GM12892 (cell line): ENCODE data around the gene MED9. TPM values are rescaled to one million over a fixed set of nuclear protein-coding genes. Genes with fewer than 3 reads are reported as not detected.
"Not testable (repeated sequence)": the region's sequence is repeated elsewhere in the genome, so short reads cannot be mapped to it uniquely, and the experiment has no call there.

Experiments used
- DNase-seq: peaks from one replicate; pipeline ENCODE4 v3.0.0; 2011; ENCODE audit not compliant: insufficient read length
- FAIRE-seq: peaks from 2 replicates; lab custom pipeline; 2011; peaks lifted over from hg19 to GRCh38; lab: Jason Lieb, UNC
- POLR2A ChIP-seq: IDR thresholded peaks from 2 replicates; pipeline ENCODE4 v1.6.1; 2011; ENCODE audit warnings: low read depth, low read length, control low read depth
- POLR2AphosphoS5 ChIP-seq: IDR thresholded peaks from 2 replicates; pipeline ENCODE4 v1.6.1; 2011; ENCODE audit warnings: low read depth, low read length, control low read depth
- TAF1 ChIP-seq: IDR thresholded peaks from 2 replicates; pipeline ENCODE4 v1.6.1; 2011; ENCODE audit warnings: low read depth, mild to moderate bottlenecking, control low read depth, low read length, borderline replicate concordance
- polyA plus RNA-seq: library from polyadenylated mRNA; unstranded; fragments of >200 nt; gene quantifications from one replicate; pipeline ENCODE4 v1.2.1, GENCODE V29; 2012; ENCODE audit warnings: missing spikeins, inconsistent platforms; ENCODE audit not compliant: missing spikeins

Gene MED9
- 9.0 TPM for polyA plus RNA-seq

- FAIRE-seq = peak; percentile 95
These were observed at the start of gene MED9 for GRCh38 chr17:17476865-17477467. Gene MED9 (plus strand): TSS chr17:17477000. CDS start chr17:17477042, 42 bp downstream.

GRCh38 chr17:17429222-17429621 lies 47.6 kb upstream of the MED9 start:
- no peak for DNase-seq
- no peak for FAIRE-seq
- TF ChIP-seq TAF1 (no peak), POLR2A (no peak), POLR2AphosphoS5 (no peak)

More at GRCh38 chr17:17476865-17477467, at the start of gene MED9:
- TF ChIP-seq TAF1 (0 out of 2 replicates have a peak, but pooled peaks have one; percentile 36), POLR2AphosphoS5 (peak; percentile 67; the same call in 1 of the 2 replicates), POLR2A (peak; percentile 77; the same call in 1 of the 2 replicates)
- DNase-seq = peak; percentile 98

- FAIRE-seq, DNase-seq: not testable (repeated sequence)
These were observed 45.9 kb upstream of the MED9 start for GRCh38 chr17:17430924-17431323.

- DNase-seq = no peak
- no peak for TF ChIP-seq POLR2A
- no peak for TF ChIP-seq TAF1
- no peak for TF ChIP-seq POLR2AphosphoS5
- no peak for FAIRE-seq
These were observed 45.2 kb upstream of the MED9 start for GRCh38 chr17:17431605-17432004.

GRCh38 chr17:17433000-17433703 lies 43.6 kb upstream of the MED9 start:
- DNase-seq (no peak), FAIRE-seq (no peak)
- TF ChIP-seq POLR2AphosphoS5 (no peak), TAF1 (no peak), POLR2A (no peak)

GRCh38 chr17:17434477-17434876 lies 42.3 kb upstream of the MED9 start:
- TF ChIP-seq TAF1 = no peak
- DNase-seq (no peak), FAIRE-seq (no peak)

- TF ChIP-seq POLR2A (no peak), TAF1 (no peak), POLR2AphosphoS5 (no peak)
- FAIRE-seq (no peak), DNase-seq (no peak)
These were observed 41.5 kb upstream of the MED9 start for GRCh38 chr17:17435323-17435722.

- TF ChIP-seq POLR2A (no peak), POLR2AphosphoS5 (no peak), TAF1 (no peak)
- DNase-seq (no peak), FAIRE-seq (no peak)
These were observed 39.3 kb upstream of the MED9 start for GRCh38 chr17:17437461-17437860.

GRCh38 chr17:17437893-17438292 lies 38.9 kb upstream of the MED9 start:
- no peak for TF ChIP-seq POLR2AphosphoS5
- TF ChIP-seq TAF1 = no peak
- DNase-seq (no peak), FAIRE-seq (no peak)

- DNase-seq (peak; percentile 56), FAIRE-seq (peak; percentile 30)
These were observed 36.6 kb upstream of the MED9 start for GRCh38 chr17:17440010-17440843.

GRCh38 chr17:17440938-17441675 lies 35.7 kb upstream of the MED9 start:
- no peak for FAIRE-seq
- DNase-seq = no peak
- TF ChIP-seq POLR2AphosphoS5 = no peak
- no peak for TF ChIP-seq TAF1
- no peak for TF ChIP-seq POLR2A

More at GRCh38 chr17:17440010-17440843, 36.6 kb upstream of the MED9 start:
- TF ChIP-seq POLR2AphosphoS5 = no peak
- no peak for TF ChIP-seq POLR2A
- no peak for TF ChIP-seq TAF1

- FAIRE-seq = no peak
- TF ChIP-seq POLR2A (no peak), POLR2AphosphoS5 (no peak), TAF1 (no peak)
- DNase-seq = no peak
These were observed 33.6 kb upstream of the MED9 start for GRCh38 chr17:17443173-17443572.
